Glomerular visceral epithelial cell (primary cell): ENCODE results near the gene DENND2A.
"Not testable (repeated sequence)": the region's sequence is repeated elsewhere in the genome, so short reads cannot be mapped to it uniquely, and the experiment has no call there.

ENCODE experiments used
- DNase-seq: peaks from one replicate; pipeline ENCODE4 v3.0.0-alpha.2; 2016; ENCODE audit errors: extremely low spot score

DENND2A gene

DNA sequence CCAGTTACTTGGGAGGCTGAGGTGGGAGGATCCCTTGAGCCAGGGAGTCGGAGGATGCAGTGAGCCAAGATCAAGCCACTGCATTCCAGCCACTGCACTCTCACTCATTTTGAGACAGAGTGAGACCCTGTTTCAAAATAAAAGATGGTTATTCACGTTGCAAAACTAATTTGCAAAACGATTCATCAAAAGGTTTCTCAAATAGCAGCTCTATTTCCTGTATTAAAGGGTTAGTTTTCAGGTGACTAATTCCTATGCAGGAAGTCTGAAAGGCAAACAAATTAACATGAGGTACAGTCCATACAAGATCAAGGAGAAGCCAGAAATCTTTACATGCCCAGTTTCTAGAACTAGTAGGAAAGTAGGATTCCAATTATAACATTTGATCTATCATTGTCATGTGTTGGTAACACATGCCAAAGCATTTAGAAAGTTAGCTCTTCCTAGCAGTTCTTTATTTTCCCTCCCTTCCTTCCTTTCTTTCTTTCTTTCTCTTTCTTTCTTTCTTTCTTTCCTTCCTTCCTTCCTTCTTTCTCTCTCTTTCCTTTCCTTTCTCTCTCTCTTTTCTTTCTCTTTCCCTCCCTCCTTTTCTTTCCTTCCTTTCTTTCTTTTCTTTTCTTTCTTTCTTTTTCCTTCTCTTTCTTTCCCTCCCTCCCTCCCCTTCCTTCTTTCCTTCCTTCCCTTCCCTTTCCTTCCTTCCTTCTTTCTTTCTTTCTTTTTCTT lies 49.3 kb downstream of the DENND2A start:
- no peak for DNase-seq

DNA sequence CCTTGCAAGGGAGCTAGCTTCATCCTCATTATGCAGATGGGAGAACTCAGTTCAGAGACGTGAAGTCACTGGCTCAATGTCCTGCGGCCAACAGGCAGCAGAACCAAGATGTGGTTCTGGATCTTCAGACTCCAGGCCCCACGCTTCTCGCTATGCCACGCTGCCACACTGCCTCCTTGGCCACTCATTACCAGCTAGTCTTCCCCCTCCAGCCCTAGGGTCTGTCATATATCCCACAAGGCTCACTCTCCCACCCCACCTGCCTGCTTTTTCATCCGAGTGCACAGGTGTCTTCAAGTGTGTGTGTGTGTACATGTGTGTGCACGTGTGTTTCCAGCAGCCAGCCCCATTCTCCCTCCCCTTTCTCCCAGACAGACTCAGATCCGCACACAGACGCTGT lies 53.4 kb downstream of the DENND2A start:
- no peak for DNase-seq

DNA sequence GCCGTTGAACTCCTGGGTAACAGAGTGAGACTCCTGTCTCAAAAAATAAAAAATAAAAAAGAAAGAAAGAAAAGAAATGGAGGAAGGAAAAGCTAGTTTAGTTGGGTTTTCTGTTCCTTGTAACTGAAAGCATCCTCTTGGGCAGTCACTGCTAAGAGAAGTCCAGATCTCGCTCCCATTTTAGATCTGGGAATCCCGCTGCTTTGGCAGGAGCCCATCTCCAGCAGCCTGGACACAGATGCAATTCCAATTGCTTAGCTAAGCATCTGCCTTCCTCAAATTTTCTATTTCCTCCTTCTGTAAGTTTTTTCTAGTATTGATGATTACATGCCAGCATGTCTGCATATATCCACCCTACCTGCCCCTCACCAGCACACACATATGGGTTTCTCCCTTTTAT lies 54.1 kb downstream of the DENND2A start:
- no peak for DNase-seq

DNA sequence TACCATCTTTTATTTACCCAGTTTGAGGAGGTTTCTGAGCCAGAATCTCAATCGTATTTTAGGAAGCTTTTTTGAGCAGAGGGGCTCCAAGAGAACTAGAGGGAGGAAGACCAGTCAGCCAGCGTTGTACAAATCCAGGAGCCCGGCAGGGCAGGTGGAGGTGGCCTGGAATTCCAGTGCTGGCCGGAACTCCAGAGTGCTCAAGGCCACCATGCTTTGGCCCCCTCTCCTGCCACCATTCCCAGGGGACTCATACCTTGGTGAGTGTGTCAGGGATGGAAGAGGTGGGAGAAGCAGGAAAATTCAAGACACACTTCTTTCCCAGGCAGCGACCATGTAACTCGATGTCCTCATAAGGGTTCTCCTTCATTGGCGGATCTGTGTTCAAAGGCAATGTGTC lies 55.3 kb downstream of the DENND2A start:
- DNase-seq: no peak

DNA sequence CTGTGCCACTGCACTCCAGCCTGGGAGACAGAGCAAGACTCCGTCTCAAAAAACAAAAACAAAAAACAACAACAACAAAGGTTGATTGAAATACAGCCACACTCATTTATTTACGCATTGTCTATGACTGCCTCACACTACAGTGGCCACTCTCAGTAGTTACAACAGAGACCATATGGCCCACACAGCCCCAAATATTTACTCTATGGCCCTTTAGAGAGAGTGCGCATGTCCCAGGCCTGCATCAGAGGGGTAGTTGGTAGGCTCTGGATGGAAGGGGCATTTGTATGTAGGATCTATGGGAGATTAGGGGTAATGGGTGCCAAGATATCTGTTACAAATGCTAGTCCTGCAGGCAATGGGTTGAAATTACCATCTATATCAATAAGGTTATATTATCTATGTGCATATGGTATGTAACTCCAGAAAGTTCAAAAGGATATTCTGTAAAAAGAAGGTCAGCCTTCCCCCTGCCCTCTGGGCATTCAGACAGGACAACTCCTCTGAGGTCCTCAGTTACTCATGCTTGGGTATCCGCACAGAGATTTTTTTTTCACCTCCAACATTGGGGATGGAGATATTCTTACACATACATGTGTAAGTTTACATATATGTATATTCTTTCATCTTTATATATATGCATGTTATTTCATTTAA lies 56.3 kb downstream of the DENND2A start:
- no peak for DNase-seq

DNA sequence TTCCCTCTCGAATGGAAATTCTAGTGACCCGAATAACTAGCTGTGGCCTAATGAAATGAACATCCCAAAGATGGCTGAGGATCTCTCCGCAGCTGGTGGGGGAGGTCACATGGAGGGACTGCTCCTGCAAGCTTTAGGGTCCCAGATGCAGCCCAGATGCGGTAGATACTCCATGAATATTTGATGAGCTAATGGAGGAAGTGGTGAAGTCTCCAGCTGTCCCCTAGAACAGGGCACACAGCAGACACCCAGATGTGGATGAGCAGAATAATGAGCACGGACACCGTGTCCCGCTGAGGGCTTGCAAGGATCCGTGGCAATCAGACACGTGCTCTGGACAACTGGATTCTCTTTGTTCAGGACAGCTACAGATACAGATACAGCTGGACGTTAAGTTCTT lies 59.2 kb downstream of the DENND2A start:
- DNase-seq: no peak

DNA sequence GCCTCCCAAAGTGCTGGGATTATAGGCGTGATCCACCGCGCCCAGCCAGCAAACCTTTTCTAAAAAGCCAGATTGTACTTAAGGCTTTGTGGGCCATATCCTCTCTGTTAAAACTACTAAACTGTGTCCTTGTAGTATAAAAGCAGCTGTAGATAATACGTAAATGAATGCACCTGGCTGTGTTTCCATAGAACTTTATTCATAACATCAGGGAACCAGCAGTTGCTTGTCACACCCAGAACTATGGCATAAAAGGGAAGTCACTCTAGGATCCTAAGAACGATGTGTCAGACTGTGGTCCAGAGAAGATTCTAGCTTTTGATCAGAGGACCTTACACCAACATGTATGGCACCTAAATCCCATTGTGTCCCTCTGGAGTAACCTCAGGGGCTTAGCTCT lies 63.0 kb downstream of the DENND2A start:
- no peak for DNase-seq

DNA sequence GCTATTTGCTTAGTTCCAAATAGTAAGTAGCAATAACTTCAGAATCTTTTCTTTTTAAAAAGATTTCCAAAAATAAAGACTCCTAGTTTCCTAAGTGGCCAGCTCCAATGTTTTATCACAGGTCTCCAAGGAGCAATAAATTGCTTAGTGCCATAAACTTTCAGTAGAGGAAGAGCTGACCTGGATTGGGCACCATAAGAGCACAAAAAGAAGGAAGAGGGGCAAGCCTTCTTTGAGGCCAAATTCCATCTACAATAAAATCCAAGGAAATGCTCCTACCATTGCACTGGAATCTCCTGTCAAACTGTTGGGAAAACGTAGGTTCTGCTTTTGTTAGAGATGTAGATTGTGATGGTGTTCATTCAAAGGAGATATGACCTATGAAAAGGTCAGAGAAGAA lies 64.0 kb downstream of the DENND2A start:
- DNase-seq: no peak

DNA sequence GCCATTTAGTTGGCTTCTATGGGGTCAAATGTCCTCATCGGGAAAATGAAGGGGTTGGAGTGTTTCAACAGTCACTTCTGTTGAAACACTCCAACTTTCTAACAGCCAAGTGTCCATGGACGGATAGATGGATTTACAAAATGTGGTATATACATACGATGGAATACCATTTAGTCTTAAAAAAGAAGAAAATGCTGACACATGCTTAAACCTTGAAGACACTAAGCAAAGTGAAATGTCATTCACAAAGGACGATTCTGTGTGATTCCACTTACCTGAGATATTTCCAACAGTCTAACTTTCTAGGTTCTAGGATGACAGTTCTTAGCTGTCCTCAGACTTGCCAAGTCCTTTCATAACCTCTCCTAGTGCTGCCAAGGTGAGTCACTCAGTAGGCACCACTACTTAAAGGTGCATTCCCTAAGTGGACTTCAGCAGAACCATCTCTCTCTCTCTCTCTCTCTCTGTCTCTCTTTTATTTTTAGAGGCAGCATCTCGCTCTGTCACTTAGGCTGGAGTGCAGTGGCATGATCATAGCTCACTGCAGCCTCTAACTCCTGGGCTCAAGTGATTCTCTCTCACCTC lies 69.0 kb downstream of the DENND2A start:
- DNase-seq: no peak

DNA sequence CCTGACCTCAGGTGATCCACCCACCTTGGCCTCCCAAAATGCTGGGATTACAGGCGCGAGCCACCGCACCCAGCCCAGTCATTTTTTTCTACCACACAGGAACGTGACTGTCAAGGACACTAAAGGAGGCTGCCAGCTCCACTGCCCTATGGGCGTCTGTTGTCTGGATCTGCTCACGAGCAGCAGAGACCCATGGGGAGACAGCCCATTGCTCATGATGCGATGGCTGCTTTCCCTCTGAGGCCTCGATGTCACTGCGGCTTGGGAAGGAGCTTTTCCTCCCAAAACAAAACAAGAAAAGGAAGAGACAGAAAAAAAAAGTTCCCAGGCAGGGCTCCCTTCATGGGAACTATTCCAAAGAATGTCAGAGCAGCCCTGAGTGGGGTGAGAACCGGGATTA lies 70.5 kb downstream of the DENND2A start:
- DNase-seq: no peak

DNA sequence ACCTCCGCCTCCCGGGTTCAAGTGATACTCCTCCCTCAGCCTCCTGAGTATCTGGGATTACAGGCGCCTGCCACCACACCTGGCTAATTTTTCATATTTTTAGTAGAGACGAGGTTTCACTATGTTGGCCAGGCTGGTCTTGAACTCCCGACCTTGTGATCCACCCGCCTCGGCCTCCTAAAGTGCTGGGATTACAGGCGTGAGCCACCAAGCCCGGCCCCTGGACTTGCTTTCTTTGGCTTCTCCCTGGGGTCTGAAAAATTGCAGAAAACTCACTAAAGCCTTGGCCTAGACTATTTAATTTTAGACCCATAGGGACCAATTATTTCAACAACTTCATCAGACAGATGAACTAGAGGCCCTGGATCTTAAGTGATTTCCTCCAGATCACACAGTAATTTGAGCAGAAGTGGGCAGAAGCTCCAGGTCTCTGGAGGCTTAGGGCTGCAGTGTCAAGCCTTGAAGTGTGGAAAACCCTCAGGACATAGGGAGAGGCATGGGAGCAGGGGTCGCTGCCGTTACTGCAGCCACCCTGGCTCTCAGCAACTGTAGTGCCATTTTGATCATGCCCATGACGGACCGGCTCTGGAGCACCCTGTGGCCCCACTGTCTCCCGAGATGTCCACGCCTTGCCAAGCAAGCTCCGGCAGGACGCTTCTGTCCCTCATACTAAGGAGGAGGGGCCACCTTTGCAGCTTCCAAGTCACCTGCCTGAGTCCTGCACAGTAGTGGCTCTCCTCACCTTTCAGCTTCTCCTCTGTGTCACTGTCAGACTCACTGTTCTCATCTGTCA lies 72.4 kb downstream of the DENND2A start:
- no peak for DNase-seq

DNA sequence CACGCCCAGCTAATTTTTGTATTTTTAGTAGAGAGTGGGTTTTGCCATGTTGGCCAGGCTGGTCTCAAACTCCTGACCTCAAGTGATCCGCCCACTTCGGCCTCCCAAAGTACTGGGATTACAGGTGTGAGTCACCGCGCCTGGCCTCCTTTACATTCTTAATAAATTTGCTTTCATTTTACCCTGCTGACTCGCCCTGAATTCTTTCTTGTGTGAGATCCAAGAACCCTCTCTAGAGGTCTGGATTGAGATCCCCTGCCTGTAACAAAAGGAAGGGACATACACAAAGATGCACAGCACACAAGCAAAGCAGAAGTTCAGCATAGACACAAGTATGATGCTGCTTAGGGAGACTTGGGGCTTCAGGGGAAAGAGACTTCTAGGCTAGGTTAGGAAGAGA lies 74.4 kb downstream of the DENND2A start:
- DNase-seq: peak; percentile 65

DNA sequence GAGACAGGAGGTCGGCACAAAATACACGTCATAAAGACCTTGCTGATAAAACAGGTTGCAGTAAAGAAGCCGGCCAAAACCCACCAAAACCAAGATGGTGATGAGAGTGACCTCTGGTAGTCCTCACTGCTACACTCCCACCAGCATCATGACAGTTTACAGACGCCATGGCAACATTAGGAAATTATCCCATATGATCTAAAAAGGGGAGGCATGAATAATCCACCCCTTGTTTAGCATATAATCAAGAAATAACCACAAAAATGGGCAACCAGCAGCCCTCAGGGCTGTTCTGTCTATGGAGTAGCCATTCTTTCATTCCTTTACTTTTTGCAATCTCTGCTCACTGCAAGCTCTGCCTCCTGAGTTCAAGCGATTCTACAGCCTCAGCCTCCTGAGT lies 74.9 kb downstream of the DENND2A start:
- not testable (repeated sequence) for DNase-seq

DNA sequence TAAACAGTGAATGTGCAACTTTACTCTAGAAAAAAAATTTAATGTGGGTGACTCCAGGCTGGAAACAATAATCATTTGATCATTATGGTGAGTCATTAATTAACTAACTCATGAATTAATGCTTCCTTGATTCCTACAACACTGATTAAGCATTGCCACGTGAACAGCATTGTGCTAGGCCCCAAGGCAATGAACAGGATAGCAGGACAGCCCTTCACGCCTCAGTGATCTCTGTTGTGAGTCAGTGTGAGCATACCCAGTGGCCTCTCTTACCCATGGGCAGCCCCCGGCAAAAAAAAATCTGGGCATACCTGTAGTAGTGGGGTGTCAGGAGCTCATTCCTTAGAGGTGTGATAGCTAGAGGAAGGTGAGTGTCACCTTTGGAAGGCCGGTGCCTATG lies 76.0 kb downstream of the DENND2A start:
- peak; percentile 76 for DNase-seq

DNA sequence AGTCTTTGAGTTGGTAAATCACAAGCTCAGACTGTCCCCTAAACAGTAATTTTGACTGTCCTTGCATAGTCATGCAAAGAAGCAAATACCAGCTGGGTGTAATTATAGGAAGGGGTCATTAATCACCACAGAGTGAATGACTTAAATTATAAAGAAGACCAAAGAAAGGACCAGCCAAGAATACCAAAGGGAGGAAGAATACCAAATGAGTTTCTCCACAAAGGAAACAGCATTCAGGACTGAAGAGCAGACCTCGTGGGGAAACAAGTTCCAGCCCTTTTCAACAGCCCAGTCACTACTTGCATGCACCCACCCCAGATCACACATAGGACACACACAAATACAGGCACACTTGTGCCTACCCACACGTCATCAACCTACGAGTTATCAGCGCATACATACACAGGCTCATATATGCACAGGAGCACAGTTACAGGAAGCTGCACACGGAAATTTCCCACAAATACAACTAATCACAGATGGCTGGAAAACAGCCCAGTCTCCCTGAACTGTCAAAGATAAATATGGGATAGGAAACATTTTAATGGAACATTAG lies 77.6 kb downstream of the DENND2A start:
- DNase-seq: no peak

DNA sequence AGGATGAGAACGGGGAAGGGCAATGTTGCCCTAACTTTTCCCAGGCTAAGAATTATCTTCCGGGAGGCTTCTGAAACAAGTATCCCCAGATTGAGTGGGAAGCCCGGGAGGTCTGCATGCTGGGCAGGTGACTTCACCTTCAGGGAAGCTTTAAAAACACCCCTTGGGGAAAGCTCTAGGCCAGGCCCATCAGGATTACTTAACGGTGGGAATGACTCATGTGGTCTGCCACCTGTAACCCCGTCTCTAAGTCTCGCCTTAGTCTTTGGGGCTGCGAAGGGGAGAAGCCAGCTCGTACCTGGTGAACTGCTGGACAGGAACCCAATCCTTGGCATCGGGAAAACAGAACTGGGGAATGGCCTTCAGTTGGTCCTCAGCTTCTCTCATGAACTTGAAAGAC lies 81.2 kb downstream of the DENND2A start:
- DNase-seq: no peak

DNA sequence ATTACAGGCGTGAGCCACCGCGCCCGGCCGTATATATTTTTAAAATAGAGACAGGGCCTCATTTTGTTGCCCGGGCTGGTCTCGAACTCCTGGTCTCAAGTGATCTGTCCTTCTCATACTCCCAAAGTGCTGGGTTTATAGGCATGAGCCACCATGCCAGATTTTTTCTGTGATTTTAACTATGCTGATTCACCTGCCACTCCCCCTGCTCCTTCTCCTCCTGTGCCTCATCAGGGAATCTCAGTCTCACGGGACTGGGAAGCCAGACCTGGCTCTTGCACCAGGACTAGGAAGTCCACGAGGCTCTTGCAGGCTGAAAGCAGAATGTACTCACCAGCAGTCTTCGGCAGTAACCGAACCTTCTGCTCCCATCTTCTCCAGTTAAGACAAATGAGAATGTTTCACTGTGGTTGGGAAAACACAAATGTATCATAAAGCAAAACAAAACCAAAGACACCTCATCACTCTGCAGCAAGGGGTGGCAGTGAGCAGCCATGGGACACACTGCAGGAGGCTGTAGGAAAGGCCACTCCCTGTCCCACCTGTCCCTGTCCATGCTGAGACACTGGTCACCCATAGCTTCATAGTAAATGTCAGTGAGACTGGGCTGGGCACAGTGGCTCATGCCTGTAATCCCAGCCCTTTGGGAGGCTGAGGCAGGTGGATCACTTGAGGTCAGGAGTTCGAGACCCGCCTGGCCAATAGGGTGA lies 82.6 kb downstream of the DENND2A start:
- no peak for DNase-seq

DNA sequence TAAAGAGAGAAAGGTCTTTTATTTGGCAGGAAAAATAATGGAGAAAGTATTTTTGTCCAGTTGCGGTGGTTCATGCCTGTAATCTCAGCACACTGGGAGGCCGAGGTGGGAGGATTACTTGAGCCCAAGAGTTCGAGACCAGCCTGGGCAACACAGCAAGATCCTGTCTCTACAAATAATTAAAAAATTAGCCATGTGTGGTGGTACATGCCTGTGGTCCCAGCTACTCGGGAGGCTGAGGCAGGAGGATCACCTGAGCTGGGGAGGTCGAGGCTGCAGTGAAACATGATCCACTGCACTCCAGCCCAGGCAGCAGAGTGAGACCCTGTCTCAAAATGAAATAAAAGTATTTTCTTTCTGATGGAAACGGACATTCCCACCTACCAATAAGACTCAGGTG lies 83.5 kb downstream of the DENND2A start:
- DNase-seq: no peak

DNA sequence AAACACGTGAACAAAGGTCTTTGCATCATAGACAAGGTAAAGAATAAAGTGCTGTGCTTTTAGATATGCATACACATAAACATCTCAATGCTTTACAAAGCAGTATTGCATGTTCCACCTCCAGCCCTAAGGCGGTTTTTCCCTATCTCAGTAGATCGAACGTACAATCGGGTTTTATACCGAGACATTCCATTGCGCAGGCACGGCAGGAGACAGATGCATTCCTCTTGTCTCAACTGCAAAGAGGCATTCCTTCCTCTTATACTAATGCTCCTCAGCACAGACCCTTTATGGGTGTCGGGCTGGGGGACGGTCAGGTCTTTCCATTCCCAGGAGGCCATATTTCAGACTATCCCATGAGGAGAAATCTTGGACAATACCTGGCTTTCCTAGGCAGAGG lies 87.4 kb downstream of the DENND2A start:
- not testable (repeated sequence) for DNase-seq

DNA sequence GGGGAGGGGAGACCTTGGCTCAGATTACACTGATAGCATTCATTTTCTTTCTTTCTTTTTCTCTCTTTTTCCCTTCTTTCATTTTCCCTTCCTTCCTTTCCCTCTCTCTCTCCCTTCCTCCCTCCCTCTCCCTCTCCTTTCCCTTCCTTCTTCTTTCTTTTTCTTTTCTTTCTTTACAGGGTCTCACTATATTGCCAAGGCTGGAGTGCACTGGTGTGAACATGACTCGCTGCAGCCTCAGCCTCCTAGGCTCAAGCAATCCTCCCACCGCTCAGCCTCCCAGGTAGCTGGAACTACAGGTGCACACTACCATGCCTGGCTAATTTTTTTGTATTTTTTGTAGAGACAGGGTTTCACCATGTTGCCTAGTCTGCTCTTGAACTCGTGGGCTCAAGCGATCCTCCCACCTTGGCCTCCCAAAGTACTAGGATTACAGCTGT lies 88.4 kb downstream of the DENND2A start:
- DNase-seq: no peak
